Middle frontal gyrus (tissue), 1 donor: Measurements from ENCODE around the gene BRMS1.
"Not testable (repeated sequence)": the region's sequence is repeated elsewhere in the genome, so short reads cannot be mapped to it uniquely, and the experiment has no call there.

Experiments
- DNase-seq: peaks from one replicate; pipeline ENCODE4 v3.0.0-alpha.2; 2015; ENCODE audit warnings: low spot score; ENCODE audit errors: extremely low spot score

The BRMS1 gene

GRCh38 chr11:66363805-66364535, 19.1 kb upstream of the BRMS1 start:
- DNase-seq: no peak

GRCh38 chr11:66363187-66363601, 18.3 kb upstream of the BRMS1 start:
- no peak for DNase-seq

DNA sequence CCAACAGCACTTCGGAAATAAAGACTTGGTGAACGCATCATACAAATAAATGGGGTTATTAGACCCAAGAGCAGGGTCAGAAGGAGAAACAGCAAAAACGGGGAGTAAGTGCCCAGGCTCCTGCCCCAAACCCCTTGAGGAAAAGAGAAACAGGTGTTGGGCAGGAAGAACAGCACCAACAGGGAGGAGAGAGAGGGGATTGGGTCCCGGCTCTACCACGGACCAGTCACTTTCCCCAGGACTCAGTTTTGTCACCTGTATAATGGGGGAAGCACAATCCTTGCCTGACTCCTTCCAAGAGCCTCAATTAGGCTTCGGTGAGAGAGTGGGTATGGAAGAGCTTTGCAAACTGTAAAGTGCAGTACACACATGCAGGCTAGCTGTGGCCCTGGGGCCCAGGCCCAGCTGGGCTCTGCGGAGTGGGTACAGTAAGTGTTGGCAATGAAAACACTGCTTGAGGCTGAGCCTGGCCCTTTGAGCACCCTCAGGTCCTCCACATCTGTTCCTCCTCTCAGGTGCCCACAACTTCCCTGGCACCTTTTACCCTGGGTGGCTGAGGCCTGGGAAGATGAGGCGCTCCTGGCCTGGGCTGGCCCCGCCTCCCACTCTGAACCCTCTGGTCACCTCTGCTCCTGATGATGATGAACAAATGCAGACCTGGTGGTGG, 17.7 kb upstream of the BRMS1 start:
- no peak for DNase-seq

DNA sequence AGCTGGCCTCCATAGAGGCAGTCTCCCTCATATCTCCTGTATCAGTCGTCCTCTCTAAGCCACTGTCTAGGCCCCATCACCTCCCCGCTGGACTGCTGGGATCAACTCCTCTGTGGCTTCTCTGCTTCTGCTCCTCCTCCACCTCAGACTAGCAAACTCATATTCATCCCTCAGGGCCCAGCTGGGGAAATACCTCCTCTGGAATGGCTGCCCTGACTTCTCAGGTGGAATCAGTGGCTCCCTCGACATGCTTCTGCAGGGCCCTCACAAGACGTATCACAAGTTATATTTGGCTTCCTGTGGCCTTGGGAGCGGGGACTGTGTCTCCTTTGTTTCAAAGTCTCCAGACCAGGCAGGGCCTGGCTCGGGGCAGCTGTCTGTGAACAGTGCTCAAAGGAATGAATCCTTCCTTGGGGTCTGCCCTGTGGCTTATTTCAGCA, 16.6 kb upstream of the BRMS1 start:
- no peak for DNase-seq

GRCh38 chr11:66360406-66361073, 15.6 kb upstream of the BRMS1 start:
- no peak for DNase-seq

DNA sequence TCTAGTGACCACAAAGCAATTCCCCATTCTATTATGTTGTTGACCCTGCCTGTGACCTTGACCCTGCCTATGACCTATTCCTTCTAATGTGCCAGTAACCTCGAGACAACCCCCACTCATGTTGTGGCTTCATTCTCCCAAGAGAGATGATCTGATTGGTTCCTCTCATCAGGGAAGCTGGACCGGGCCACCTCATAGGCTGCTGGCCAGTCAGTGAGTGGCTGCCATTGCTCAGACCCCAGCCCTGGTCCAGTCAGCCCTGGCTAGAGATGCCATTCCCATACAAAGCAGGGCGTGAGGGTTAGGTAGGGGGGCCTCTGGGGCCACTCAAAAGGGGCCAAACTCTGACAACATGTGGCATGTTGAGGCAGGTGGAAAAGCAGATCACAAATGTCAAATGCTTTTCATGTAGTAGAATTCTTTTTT, 14.8 kb upstream of the BRMS1 start:
- no peak for DNase-seq

- not testable (repeated sequence) for DNase-seq
Measured at GRCh38 chr11:66350560-66351235, 5.8 kb upstream of the BRMS1 start.

GRCh38 chr11:66349084-66349386, 4.1 kb upstream of the BRMS1 start:
- DNase-seq: no peak

DNA sequence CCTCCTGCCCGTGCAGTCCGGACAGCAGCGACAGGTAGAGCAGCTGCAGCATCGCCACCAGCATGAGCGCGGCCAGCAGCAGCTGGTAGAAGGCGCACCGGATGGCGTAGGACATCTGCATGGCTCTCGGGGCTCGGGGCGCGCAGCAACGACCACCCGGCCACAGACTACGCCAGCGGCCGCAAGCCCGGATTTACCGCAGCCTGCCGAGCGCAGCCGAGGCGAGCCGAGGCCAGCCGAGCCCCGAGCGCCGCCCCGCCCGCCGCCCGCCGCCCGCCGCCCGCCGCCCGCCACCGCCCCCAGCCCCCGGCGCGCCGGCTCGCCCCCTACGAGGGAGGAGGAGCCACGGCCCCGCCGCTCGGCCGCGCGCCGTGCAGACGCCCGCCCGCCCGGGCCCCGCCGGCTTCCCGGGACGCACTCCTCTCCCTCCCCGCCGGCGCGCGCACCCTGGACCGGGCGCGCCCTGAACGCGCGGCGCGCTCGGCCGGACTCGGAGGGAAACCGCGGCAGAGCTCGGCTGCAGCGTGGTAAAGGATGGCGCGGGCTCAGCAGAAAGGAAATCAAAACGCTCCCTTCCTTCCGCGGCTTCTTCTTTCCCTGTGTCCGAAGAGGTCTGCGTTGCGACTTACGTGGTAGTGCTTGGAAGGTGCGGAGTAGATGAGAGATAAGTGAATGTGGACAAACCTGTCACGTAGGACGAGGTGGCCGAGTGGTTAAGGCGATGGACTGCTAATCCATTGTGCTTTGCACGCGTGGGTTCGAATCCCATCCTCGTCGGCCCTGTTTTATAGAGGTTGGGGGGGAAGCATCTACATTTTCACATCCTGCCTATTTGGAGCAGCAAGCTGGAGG, 2.7 kb upstream of the BRMS1 start, which contains the start of gene B4GAT1:
Gene B4GAT1, minus strand, starts transcription at position 205 of the 852 bp plus-strand sequence. Its CDS starts 84 bp downstream, at position 121.
- DNase-seq: peak; percentile 73

- DNase-seq: no peak
Measured at GRCh38 chr11:66346476-66347424, 1.8 kb upstream of the BRMS1 start.

DNA sequence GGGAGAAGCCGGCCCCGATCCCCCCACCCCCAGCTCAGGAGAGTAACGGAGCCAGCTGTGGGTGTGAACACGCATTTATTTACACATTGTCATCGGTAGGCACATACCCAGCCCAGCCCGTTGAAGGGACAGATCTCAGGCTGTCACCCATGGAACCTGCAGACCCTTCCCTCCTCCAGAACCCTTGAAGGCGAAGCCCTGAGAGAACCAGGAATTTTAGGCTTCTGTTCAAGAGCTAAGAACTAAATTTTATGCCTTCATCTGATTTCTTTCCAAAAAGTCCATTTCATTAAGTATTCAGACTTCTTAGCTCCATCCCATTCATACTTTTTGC, 379 bp upstream of the BRMS1 start:
- no peak for DNase-seq

DNA sequence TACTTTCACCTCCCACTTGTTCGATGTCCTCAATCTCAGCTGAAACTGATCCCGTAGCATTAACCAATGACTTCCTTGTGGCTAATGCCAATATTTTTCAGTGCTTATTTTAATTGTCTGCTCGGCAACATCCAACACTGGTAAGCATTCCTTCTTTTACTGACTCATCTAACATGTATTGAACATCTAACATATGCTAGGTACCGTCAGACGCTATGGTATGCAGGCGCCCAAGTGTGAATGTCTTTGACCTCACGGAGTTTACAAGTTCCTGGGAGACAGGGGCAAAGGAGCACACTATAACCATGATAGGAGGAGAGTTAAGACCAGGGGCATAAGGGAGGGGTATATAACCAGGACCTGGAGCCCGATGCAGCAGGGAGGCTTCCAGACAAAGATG, 1.7 kb downstream of the BRMS1 start:
- no peak for DNase-seq

DNA sequence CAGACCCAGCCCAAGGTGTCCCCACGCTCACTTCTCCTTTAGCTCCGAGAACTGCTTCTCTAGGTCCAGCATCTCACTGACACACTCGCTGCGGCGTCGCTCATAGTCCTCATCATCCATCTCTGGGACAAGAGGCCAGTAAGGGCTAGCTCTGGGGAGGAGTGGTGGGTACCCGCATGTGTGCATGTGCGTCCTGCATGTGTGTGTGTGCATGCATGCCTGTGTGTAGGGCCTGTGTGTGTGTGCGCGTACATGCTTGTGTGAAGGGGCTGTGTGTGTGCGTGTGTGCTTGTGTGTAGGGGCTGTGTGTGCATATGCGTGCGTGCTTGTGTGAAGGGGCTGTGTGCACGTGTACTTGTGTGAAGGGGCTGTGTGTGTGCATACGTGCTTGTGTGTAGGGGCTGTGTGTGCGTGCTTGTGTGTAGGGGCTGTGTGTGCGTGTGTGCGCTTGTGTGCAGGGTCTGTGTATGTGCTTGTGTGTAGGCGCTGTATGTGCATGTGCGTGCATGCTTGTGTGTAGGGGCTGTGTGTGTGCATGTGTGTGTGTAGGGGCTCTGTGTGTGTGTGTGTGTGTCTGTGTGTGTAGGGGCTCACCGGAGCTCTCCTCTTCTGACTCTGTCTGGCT, 3.3 kb downstream of the BRMS1 start:
- no peak for DNase-seq

GRCh38 chr11:66340596-66341501, 4.1 kb downstream of the BRMS1 start:
- no peak for DNase-seq

GRCh38 chr11:66339686-66340483, 5.0 kb downstream of the BRMS1 start:
- DNase-seq: no peak

DNA sequence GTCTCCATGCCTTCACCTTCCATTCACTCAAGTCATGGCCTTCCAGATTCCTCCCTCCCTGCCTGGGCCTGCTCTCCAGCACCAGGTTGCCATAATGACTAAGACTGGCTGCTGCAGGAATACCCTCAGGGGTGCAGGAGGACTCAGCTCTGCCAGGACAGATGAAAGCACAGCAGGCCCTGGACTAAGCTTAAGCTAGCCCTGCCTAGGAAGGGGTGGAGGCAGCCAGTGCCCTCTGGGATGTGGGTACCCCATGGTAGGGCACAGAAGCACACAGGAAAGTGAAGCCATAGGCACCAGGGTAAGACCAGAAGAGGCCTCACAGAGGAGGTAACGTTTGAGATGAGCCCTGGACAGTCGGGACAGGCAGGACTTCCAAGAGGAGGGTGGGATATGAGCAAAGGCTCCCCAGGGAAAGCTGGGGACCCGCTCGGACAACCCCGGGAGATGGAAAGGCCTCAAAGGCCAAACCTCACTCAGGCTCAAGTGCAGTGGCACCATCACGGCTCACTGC, 5.7 kb downstream of the BRMS1 start:
- no peak for DNase-seq
